DMS153 (cell line): ENCODE data around the gene CTU2.

Source experiments
- DNase-seq: peaks from one replicate; lab custom pipeline; 2025; lab: John Stamatoyannopoulos, UW

The CTU2 gene

DNA sequence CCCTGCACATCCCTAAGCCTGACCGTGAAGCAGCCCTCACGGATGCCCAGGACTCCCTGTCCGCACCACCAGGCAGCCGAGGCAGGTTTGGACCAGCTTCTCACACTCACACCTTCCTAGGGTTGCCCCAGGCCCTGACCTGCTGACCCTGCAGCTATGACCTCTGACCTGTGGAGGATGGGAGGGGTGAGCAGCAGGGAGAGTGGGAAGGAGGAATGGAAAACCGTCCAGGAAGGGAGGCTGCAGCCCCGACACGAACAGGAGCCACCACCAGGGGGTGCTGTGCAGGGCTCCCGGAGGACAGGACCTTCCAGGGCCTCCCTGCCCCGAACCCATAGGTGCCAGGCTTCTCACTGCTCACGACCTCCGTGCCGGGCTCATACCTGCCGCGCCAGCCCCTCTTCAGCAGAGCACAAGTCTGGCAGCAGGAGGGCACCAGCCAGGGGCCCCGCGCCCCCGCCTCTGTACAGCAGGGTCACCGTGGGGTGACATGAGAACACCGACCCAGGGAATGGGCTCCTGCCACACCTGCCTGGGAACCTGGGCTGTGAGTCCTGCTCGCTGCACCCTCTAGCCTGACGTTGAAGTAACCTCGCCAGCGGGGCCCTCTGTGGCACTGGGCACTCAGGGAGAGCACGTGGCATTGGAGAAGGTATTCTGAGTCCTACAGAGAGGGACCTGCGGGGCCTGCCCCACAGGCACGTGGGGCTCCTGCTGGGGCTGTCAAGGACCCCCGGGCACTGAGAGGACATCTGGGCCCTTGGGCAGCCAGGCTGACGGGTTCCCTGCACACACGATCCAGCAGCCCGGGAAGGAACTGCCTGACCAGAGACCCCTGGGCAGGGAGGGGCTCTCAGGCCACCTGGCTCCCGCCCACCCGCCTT, 37.6 kb downstream of the CTU2 start:
- peak; percentile 51 for DNase-seq

DNA sequence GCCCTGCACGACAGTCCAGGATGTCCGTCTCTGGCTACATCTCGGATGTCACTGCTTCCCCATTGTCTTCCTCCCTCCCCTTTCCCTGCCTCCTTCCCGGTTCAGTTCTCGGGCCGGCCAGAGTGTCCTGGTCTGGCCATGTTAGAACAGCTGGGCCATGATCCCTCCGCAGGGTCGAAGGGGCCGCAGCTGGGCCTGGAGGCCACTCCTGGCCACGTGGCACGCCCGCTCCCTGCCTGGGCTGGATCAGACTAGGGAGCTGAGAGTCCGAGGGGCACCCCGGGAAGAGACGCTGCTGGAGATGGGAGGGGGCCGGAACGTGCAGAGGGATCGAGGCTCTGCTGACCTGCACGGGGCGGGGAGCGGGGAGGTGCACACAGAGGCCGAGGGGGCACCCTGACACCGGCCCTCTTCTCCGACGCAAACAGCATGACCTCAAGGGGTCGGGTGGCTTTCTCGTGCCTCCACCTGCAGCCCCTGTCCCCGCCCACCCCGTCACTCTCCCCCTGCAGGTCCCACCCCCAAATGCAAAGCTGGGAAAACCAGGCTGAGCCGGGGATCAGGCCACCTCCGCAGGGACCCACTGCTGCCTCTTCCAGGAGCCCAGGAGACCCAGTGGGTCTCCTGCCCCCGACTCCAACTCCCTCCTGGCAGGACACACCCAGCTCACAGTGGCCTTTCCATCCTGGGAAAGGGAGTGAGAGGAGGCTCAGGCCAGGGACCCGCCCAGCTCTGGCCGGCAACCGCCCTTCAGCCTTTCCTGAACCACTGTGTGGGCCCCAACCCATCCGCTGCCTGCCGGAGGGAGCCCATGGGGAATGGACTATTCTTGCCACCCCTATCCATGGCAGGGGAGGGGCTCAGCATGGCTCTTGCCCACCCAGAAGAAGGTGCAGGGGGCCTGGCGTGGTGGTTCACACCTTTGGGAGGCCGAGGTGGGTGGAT, 38.5 kb downstream of the CTU2 start:
- no peak for DNase-seq

DNA sequence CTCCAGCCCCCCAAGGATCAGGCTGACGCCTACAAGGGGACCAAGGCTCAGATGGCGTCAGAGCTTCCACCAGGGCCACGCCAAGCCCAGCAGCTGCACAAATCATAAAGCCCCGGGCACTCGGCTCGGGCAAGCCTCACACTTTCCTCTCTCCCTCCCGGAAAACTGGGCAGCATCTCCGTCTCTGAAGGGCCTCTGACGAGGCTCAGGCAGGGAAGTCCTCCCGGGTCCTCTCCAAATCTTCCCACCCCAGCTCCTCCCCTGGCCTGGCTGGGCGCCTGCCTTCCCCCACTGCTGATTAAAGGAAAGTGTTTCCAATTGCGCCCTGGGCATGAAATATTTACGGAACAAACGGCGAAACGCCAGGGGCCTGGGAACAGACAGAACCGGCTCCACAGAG, 40.2 kb downstream of the CTU2 start:
- no peak for DNase-seq

DNA sequence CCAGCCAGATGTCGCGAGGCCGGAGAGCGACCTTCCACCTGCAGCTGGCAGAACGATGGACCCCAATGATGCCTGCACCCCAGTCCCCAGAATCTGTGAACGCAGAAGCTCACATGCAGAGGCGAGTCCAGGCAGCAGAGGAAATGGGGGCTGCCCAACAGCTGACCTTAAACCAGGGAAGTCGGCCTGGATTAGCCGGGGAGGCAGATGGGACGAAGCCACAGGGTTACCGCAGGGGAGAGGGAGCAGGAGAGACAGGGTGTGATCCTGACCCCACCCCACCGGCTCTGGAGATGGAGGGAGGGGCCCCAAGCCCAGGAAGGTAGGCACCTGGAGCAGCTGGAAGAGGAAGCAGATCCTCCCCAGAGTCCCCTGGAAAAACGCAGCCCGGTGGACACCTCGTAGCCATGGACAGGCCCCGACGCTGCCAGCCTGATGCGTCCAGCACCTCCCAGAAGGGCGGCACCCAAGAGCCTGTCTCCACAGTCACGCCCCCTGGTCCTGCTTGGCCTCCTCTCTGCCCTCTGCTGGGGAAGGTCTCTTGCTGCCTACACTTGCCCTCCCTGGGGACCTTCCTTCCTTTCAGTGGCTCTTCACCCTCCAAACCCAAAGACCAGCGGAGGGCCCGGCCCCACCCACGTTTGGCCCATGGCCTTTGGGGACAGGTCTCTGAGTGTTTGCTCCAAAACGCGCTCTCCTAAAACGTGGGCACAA, 41.4 kb downstream of the CTU2 start:
- DNase-seq, result peak; percentile 45

DNA sequence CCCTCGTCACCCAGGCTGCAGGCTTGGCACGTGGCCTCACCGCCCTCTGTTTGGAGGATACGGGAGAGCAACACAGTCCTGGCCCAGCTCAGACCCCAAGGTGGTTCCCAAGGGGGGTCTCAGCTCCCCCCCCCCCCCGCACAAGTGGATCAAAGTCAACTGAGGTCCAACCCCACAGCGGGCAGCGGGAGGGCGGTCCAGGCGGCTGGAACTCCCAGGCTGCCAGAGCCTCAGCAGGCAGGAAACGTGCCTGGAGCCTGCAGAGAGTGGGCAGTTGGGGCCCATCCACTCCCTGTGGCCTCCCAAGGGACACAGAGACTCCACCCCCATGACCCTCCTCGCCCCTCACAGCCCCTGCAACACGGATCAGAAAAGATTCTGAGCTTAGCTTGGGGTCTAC, 42.1 kb downstream of the CTU2 start:
- no peak for DNase-seq

DNA sequence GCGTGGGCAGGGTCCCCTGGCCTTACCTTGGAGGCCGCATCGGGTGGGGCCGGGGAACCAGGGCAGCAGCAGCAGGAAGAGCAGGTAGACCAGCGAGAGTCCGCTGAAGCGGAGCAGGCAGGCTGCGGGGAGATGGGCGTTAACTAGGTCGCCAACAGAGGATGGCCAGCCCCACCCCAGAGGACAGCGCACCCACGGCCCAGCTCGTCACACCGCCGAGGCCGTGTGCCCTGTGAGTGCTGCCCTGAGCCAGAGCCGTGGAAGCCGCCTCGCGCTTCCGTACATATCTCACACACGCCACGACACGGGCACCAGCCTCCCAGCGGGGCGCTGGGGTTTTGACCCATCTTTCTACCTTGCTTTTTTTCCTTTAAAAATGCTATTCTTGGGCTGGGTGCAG, 43.1 kb downstream of the CTU2 start:
- DNase-seq, result no peak

DNA sequence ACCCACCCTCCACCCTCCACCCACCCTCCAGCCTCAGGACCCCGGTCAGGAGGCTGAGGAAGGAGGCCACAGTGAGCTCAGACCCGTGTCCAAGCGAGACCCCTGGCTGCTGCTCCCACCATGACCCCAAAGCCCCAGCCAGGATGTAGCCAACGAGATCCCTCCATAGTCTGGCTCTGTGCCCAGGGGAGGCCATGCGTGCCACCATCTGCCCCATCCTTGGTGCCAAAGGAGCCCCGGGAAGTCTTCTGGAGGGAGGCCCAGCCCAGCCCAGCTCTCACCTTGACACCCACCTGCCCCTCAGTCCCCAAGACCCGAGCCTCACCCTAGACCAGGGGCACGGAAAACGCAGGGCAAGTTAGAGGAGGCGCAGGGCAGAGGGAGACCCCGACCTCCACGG, 44.6 kb downstream of the CTU2 start:
- no peak for DNase-seq

DNA sequence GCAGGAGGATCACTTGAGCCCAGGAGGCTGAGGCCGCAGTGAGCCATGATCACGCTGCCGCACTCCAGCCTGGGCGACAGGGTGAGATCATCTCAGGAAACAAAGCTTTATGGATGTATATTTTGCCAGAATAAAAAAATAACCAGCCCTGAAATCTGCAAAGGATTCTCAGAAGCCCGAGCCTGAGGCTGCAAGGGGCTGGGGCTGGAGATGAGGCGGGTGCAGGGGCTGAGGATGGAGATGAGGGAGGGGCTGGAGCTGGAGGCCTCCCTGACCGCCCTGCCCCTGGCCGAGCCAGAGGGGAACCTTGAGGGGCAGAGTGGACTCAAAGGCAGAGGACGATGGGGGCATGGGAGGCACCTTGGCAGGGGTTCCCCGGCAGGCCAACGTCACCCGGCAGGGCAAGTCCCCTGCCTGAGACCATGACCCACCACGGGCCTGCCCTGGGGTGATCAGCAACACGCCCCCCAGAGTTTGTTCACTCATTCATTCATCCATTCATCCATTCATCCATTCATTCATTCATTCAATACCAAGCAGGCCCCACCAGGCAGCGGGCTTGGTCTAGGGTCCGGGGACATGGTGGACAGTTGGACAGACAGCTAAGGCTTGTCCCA, 46.2 kb downstream of the CTU2 start:
- DNase-seq, result no peak

DNA sequence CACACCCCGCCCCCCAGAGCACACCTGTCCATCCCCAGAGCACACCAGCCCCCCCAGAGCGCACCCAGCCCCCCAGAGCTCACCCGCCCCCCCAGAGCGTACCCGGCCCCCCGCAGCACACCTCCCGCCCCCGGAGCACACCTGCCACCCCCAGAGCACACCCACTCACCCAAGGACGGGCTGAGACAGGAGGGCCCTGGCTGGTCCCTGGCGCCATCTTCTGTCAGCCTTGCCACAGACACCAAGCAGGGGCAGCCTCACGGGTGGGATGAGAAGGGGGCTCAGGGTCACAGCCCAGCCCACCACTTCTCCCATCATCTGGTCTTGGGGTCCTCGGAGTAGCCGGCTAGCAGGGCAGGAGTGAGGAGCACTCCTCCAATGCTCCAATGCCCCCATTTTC, 46.9 kb downstream of the CTU2 start:
- DNase-seq, result no peak

DNA sequence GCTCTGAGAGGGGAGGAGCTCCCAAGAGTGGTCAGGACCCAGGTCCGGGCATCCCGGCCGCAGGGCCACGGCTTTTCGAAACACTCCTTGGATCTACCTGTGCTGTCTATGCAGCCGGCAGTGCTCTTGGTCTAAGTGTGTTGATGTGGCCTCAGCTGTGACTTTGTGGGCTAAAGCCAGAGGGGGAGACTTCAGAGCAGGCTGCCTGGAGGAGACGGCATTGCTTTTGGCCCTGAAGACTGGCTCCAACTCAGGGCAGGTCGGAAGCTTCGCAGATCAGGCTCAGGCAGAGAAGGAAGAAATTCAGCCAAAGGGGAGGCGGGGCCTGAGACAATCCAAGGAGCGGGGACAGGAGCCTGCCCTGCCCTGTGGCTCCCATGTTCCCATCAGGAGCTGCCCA, 47.3 kb downstream of the CTU2 start:
- no peak for DNase-seq

DNA sequence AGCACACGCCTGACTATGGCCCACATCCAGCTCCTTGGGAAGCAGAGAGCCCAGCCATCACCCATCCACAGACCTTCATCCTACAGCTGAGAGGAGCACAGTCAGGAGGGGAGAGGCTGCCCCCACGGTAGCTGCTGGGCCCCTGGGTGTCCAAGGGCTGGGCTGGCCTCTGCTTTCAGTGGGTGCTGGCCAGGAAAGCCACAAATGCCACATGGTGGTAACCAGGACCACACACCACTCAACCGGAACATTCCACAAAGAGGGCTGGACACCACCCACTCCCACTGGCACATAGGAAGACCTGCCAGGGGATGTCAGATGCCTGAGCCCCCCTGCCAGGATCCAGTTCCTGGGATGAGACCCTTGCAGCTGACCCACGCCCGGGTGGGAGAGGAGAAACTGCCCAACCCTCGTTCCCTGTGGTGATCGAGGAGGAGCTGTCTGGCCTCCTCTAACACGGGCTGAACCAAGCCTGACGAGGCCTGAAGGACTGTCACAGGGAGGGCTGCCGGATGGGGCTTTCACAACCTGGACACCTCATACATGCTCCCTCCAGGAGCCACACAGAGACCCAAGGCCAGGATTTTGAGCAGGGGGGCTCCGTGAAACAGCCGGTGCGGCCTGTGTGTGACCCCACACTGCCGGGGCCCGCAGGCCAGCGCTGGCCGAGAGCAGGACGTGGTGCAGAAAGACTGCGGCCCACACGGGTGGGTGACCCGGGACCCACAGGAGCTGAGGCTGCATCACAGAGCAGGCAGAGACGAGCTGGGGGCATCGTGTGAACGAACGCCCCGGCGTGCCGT, 48.0 kb downstream of the CTU2 start:
- no peak for DNase-seq

DNA sequence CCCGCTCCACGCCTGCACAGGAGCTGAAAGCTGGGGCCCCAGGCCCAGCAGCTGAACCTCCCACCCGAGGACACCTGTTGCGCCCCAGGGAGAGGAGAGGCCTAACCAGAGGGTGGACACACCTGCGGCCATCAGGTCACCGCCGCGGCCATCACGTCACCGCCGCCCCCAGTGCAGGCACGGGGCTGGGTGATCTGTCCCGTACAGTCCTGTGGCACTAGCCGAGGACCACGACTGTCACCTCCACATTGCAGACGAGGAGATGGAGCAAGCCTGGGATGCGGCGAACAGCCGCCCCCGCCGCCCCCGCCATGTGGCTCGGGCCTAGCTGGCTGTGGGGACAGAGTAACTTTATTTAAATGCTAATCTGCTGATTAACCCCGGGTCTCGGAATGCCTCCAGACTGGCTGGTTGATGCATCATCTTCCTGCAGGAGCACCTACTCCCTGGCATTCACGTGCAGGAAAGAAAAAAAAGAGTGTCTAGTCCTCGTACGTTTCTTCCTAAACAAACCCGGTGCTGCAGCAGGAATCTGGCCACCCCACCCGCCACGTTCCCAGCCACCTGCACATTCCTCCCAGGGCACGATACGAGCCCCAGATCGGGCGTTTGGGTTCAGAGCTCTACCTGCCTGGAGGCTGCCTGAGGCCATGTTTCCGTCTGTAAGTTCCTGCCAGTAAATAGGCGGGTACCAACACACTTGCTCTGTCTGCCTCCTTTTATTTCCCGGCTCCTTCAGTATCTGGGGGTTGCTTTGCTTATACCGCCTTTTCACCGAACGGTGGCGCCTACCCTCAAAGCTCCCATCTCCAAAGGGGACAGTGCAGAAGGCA, 48.8 kb downstream of the CTU2 start:
- no peak for DNase-seq

DNA sequence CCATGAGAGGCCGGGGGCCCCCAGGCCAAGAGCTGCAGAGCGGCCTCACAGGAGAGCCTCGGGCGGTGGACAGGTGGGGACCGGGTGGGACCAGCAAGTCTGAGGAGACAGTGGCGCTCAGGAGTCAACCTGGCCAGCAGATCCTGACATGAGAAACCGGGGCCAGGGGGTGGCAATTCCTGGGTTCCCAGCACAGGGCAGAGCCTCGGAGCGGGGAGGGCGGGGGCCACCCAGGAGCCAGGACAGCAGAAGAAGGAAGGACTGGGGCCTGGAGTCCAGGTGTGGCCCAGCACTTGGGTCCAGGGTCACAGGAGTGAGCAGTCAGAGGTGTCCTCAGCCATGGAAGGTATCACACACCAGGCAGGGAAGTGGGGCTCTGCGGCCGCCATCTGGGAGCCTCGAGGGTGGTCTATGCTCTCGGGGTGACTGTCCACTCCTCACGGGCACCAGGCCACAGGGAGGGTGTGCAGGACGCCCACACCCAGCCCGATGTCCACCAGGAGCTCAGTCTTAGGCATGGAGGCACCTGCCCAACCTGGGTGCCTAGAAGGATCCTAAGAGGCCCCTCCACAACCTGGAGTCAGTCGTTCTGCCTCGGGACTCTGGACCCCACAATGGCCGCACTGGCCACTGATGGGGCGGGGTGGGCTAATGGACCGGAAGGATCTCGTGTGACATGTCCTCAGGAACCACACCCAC, 49.6 kb downstream of the CTU2 start:
- no peak for DNase-seq

DNA sequence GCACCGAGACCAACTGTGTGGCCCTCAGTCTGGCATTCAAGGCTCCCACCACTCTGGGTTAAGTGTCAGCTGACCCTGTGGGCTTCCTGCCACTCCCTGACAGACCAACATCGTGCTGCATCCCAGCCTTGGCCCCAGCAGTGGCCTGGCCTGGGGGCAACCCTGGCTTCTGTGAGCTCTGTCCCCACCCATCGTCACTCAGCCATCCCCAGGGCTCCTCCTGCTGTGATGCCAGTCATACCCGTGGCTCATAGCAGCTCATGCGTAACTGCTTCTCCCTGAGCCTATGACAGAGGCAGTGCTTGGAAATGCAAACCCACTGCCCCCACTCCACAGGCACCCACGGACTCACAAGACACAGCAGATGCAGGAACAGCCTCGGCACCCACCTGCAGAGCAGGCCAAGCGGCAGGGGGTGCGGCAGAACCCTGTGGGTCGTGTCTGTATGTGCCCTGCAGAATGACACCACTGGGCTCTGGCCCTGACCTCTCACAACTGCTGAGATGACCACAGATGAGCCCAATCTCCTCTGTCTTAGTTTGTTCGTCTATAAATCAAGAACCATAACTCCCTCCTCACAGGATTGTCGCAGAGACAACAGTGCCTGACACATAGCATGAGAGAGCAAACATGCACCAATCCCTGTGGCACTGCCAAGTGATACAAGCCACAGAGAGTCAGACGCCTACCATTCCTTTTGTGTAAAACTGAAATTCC, 52.1 kb downstream of the CTU2 start:
- no peak for DNase-seq

DNA sequence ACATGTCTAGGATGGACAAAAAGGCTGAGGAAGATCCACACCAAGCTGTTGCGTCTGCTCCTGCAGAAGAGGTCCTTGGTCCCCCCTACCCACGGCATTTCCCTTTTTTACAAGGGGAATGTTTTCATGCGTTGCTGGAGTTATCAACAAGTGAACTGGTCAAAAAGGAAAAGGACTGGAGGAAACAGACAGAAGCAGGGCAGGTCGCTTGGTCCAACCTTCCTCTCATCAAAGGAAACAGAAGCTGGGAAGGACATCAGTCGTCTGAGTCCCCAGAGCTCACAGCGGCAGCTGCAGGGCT, 52.6 kb downstream of the CTU2 start:
- no peak for DNase-seq

DNA sequence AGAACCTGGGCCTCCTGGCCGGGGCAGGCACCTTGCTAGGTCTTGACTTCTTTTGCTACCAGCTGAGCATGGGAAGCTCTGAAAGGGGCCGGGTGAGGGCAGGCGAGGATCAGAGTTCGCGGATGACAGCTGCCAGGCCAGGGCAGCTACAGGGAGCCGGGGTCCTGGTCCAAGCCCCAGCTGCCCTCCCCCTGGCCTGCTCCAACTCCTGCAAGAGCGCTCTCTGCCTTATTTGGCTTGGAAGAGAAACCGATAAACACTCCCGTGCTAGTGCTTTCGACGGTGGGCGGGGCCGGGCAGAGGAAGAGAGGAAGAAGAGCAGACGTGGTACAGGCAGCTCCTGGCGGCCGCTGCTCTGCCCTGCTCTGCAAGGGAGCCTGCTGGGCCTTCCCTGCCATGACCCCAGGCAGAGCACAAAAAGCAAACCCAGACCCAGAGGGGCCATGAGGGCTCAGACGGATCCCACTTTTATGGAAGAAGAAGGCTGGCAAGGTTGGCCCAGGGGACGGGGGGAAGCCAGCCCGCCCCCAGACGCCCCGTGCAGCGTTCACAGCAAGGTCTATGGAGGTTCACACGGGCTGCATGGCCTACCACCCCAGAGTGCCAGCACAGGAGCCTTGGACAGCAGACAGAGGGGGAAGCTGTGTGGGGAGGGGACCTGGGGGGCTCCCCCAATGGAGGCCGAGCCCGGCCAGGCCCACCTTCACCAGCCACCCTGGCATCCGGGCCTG, 53.1 kb downstream of the CTU2 start:
- DNase-seq, result peak; percentile 28

DNA sequence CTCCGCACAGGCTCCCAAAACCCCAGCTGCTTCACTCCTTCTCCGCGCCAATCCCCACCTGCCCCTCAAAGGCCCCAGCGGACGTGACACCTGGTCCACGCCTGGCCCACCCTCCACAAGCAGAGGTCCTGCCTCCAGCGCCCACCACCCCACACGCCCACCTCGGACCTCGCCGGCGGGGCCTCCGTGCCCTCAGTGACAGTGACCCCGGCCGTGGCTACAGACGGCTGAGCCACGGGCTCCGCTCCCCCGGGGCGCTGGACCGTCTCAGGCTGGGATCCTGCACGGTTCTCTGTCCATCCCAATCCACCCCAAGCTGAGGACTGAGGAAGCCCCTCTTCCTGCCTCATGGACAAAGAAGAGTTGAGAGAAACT, 53.7 kb downstream of the CTU2 start:
- DNase-seq, result no peak

DNA sequence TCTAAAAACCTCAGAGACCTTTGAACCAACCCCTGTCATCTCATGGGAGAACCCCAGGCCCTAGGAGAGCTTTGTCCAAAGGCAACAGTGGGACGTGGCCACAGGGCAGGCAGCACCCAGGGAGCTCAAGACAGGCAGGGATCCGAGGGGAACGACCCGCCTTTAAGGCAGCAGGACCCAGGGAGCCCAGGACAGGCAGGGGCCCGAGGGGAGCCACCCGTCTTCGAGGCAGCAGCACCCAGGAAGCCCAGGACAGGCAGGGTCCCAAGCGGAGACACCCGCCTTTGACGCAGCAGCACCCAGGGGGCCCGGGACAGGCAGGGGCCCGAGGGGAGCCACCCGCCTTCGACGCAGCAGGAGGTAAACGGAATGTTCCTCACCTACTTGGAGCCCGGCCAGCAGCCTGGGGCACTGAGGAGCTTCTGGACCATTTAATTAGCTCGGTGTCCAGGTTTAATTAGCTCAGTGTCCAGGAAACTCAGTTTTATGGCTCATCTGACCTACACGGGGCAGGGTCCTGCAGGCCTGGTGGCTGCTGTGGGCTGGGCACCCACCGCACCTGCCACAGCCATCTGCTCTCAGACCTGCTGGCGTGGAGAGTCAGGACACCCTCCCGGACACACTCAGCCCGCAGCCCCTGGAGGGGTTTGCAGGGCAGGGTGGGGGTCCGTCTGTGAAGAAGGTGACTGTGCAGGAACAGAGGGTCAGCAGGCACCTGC, 54.3 kb downstream of the CTU2 start:
- DNase-seq, result no peak
